ENCODE data around the gene GOLGA5. TPM values are rescaled to one million over a fixed set of nuclear protein-coding genes. Genes with fewer than 3 reads are reported as not detected.

Gene GOLGA5
- total RNA-seq, 4 donors from 2014 or later: 37.7 to 62.0 (median 40.0) TPM

DNA sequence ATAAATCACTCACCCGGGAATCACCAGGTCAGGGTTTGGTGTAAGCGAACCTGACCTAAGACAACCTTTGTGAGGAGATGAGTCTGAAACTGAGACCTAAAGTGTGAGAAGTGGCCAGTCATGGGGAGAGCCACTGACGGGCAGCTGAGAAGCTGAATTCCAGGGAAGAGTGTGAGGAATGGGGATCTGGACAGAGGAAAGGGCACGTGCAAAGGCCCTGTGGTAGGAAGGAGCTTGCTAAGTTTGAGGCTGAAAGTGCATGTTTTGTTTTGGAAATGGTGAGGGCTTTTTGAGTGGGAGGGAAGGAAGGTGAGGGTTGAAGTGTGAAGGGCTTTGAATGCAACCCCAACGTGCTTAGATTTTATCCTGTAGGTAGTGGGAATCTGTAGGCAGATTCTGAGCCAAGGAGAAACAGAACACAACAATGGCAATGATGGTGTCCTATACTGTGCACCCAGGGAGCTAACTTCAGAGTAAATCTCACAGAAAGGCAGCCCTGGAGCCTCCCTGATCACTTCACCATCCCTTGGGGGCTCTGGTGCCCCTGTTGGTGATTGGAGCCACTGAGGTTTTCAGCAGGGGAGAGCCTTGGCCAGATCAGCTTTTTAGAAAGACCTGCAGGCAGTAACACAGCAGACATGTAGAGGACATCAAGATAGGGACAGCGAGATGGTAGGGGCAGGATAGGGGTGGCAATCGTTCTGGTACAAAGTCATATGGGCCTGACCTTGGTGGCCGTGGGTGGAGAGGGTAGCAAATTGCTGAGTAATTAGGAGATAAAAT is 91.4 kb downstream of the GOLGA5 start:
- TF ChIP-seq, protein P1, sequence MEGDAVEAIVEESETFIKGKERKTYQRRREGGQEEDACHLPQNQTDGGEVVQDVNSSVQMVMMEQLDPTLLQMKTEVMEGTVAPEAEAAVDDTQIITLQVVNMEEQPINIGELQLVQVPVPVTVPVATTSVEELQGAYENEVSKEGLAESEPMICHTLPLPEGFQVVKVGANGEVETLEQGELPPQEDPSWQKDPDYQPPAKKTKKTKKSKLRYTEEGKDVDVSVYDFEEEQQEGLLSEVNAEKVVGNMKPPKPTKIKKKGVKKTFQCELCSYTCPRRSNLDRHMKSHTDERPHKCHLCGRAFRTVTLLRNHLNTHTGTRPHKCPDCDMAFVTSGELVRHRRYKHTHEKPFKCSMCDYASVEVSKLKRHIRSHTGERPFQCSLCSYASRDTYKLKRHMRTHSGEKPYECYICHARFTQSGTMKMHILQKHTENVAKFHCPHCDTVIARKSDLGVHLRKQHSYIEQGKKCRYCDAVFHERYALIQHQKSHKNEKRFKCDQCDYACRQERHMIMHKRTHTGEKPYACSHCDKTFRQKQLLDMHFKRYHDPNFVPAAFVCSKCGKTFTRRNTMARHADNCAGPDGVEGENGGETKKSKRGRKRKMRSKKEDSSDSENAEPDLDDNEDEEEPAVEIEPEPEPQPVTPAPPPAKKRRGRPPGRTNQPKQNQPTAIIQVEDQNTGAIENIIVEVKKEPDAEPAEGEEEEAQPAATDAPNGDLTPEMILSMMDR (IDR thresholded peaks at IDR 0.05; ENCODE audit: low read depth): no peak

DNA sequence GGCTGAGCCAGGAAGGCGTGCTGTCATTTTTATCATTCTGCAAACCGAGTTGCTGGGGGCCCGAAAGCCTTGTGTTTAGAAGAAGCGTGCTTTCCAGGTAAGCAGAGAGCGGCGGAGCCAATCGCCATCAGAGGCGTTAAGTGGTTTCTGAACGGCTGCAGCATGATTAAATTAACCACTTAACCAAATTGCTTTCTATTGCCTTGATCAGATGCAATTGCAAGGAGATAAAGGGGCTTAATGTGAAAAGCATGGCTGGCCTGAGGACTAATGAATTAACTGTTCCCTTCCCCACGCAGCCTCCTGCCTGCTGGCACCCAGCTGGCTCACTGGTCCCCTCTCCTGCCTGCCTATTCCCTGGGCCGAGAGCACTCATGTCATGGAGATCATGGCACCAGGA is 92.2 kb downstream of the GOLGA5 start:
- TF ChIP-seq, protein P1 (IDR thresholded peaks at IDR 0.05; ENCODE audit: low read depth): no peak

DNA sequence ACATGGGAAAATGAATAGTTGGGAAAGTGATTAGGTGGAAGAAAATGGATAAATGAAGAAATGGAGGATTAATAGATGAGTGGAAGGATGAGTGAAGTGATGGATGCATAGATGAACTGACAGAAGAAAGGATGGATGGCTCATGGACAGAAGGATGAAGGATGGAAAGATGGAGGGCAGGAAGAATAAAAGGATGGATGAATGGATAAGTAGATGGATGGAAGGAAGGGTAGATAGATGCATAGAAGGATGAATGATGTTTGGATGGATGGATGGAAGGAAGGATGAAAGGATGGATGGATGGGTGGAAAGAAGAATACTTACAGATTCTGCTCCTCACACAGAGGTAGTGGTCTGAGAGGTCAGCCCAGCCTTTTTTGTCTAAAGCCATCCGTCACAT is 93.1 kb downstream of the GOLGA5 start:
- TF ChIP-seq, protein P1 (IDR thresholded peaks at IDR 0.05; ENCODE audit: low read depth): no peak

DNA sequence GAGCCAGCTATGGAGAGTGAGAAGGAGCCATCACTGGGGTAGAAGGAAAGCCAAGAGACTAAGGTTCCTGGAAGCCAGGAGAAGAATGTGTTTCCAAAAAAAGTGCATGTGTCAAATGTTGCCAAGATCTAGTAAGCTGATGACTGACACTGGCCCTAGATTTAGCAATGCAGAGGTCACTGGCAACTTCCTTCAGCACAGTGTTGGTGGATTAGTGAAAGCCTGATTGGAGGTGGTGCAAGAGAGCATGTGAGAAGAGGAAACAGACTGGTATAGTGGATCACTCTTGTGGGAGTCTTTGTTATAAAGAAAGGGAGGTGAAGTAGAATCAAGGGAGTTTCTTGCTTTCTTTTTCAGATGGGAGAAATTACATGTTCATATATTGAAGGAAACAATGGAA is 94.8 kb downstream of the GOLGA5 start:
- TF ChIP-seq, protein P1 (IDR thresholded peaks at IDR 0.05; ENCODE audit: low read depth): no peak

Other genes starting within 250 kb of the GOLGA5 start
- 100 to 1,000 TPM in 2 of 4 donors, 10 to 100 TPM in 2; 96.7 to 243 (median 130) TPM for gene LGMN, start 45.7 kb upstream of the GOLGA5 start, total RNA-seq
- under 1 TPM in 1 of 4 donors, not detected in 3; 0.34 TPM for gene CHGA, start 128.8 kb downstream of the GOLGA5 start, total RNA-seq

Measured in subcutaneous adipose tissue (tissue), 4 donors.